LNCAP (cell line): ENCODE results near the gene VARS2.

ENCODE experiments used
- TF ChIP-seq, protein P1 (sequence below): fragments of 450-650 bp; IDR thresholded peaks from 2 replicates; pipeline ENCODE4 v1.5.1; 2017; ENCODE audit warnings: mild to moderate bottlenecking

The VARS2 gene

DNA sequence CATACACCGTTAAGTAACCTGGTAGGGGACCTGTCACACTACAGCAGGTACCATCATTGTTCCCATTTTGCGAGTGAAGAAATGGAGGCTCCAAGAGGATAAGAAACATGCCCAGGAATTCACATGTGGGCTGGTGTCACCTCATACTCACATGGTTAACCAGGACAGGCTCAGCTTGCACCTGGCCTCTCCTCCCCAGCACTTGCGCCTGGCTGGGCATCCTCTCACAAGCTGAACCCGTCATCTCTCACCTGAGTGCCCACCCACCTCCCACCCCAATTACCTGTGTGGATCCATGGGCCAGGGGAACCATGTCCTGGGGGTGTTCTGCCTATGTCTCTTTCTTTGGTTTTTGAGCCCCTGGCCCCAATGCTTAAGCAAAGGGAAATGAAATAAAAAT is 16.5 kb downstream of the VARS2 start:
- TF ChIP-seq, protein P1, sequence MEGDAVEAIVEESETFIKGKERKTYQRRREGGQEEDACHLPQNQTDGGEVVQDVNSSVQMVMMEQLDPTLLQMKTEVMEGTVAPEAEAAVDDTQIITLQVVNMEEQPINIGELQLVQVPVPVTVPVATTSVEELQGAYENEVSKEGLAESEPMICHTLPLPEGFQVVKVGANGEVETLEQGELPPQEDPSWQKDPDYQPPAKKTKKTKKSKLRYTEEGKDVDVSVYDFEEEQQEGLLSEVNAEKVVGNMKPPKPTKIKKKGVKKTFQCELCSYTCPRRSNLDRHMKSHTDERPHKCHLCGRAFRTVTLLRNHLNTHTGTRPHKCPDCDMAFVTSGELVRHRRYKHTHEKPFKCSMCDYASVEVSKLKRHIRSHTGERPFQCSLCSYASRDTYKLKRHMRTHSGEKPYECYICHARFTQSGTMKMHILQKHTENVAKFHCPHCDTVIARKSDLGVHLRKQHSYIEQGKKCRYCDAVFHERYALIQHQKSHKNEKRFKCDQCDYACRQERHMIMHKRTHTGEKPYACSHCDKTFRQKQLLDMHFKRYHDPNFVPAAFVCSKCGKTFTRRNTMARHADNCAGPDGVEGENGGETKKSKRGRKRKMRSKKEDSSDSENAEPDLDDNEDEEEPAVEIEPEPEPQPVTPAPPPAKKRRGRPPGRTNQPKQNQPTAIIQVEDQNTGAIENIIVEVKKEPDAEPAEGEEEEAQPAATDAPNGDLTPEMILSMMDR: no peak

DNA sequence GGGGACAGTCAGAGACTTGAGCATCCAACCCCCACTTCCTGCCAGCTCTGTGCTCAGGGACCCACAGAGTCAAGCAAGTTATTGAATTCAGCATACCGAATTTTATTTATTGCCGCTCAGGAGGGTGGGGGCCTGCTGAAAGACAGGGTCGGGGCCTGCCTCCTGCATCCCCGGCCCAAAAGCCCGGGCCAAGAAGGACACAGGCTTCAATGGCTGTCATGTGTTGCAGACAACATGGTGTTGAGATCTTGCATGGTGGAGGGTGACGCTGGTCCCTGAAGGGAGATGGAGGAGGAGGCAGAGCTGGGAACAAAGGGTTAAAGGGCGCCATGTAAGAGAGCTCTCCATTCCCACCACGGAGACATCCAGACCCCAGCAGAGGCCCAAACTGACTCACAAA is 17.2 kb downstream of the VARS2 start:
- TF ChIP-seq, protein P1: no peak

DNA sequence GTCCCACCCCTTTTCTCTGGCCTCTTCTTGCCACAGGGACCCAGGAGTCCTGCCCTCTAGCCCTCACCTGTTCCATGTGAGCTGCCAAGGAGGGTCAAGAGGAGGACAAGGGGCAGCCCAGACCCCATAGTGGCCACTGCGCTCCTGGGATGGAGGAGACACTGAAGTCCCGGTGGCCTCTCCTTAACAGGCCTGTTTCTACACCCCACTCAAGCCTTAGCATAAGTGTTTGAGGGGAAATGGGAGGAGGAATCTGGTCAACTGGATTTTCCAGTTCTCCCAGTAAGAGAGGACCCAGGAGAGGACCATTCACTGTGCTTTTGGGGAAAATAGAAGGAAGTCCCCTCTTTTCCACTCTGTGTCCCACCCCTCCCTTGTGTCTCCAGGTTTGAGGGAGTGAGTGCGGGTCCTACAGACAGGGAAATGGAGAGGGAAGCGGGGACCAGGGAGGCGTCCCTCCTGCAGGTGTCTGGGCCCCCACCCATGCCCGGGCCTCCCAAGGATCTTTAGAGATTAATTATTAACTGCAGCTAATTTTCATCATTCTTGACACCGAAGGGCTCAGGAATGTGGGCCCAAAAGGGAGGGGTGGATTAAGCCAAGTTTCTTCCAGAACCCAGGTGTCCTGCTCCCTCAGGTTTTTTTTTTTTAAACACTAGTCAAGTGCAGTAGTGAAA is 18.1 kb downstream of the VARS2 start, which contains the start of gene SFTA2:
Gene SFTA2, minus strand, starts transcription at position 202 of the 677 bp plus-strand sequence. Its CDS starts 74 bp downstream, at position 128.
- TF ChIP-seq, protein P1: no peak

DNA sequence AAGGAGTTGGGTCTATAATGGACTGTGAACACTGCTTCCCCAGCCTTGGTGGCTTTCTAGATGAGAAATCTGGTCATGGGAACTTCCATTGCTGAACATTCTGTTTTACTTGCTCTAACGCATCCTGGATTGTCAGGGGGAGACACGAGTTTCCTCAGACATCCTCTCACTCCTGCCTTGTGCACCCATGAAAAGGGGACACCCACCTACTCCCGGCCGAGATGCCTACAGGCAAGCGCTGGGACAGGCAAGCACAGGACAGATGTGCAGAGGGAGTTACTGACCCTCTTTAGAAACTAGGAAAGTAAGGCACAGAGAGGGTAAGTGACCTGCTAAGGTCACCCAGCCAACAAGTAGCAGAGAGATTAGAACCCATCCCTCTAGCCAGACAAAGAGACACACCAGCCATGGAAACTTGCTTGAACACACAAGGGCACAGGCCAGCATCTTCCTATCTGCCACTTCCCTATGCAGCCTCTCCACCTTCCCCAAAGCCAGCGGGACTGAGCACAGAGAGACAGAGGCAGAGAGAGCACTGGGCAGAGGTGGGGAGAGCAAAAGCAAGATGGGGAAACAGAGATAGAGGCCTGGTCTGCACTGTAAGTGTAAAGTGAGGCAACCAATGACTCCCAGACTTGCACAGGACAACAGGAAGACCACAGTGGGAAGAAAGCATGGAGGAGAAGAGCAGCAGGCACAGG is 18.8 kb downstream of the VARS2 start:
- TF ChIP-seq, protein P1: no peak

DNA sequence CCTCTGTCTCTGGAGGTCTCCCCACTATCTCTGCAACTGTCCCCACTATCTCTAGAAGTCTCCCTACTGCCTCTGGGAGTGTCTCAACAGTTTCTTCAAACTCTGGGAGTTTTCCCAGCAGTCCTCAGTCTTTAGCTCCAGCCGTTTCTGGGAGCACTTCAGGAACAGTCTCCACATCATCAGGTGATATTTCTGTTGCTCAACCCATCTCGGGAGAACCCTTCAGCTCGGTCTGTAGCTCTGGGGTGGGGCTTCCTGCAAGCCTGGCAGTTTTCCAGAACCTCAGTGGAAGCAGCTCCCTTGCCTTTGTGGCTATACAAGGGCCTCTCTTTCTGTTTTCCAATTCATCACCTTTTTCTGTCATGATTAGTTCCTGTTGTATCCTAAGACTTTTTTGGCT is 21.0 kb downstream of the VARS2 start:
- TF ChIP-seq, protein P1: no peak

DNA sequence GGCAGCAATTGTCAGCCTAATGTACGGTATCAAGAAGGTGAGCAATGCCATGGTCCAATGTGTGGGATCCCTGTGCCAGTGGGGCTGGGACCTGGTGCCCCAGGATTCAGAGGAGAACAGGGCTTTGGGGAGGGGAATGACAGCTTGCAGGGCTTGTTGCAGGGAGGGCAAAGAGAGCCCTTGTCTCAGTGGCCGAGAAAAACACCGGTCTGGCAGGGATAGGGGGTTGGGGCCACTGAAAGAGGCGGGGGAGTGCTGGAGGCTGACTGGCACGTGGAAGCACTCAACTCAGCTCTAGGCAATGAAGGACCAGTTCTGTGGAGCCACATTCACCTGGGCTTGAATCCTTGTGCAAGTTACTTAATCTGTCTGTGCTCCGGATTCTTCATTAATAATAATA is 23.2 kb downstream of the VARS2 start:
- TF ChIP-seq, protein P1: no peak

DNA sequence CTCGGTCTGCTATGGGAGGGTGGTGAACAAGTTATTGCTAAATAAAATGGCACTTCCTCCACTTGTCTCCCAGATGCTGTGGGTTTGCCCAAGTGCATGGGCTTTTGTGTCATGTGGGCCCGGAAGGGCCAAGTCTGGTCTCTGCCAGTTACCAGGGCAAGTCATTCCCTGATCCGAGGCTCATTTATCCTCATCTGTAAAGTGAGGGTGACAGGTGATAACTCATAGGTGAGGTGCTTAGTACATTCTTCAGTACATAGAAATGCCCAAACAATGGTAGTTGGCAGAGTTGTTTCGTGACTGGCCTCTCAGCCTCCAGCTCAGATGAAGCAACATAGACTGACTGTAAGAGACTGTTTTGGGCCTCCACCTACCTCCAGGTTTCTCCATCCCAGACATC is 24.7 kb downstream of the VARS2 start:
- TF ChIP-seq, protein P1: no peak
